Progenitor cell of endocrine pancreas (in vitro differentiated cells): ENCODE data around the gene KDELR3. TPM values are rescaled to one million over a fixed set of nuclear protein-coding genes. Genes with fewer than 3 reads are reported as not detected.
A peak's percentile ranks its signal among the peaks of the same experiment; 100 is the strongest.

Experiments
- DNase-seq: peaks from one replicate; pipeline ENCODE4 v3.0.0; 2021; ENCODE audit warnings: low spot score; ENCODE audit not compliant: unreplicated experiment
- H3K27ac Mint-ChIP-seq: 2 replicates; pipeline ENCODE4 v1.8.0; 2021; ENCODE audit warnings: mild to moderate bottlenecking, moderate library complexity, mixed read lengths
- H3K27me3 Mint-ChIP-seq: 2 replicates; pipeline ENCODE4 v1.8.0; 2021; ENCODE audit warnings: mixed read lengths
- H3K36me3 Mint-ChIP-seq: 2 replicates; pipeline ENCODE4 v1.8.0; 2022; ENCODE audit warnings: mixed read lengths; ENCODE audit not compliant: insufficient read depth
- H3K4me1 Mint-ChIP-seq: 2 replicates; pipeline ENCODE4 v1.8.0; 2021; ENCODE audit warnings: low read depth, mixed read lengths
- H3K4me3 Mint-ChIP-seq: 2 replicates; pipeline ENCODE4 v1.8.0; 2021; ENCODE audit warnings: low read depth, mild to moderate bottlenecking, moderate library complexity, mixed read lengths
- H3K9me3 Mint-ChIP-seq: 2 replicates; pipeline ENCODE4 v1.8.0; 2021; ENCODE audit warnings: low read depth, mixed read lengths
- CTCF ChIP-seq: fragments of 200-600 bp; sonication (generic); IDR thresholded peaks from one replicate; pipeline ENCODE4 v1.5.0; 2021; ENCODE audit warnings: antibody characterized with exemption, mild to moderate bottlenecking; ENCODE audit not compliant: unreplicated experiment
- total RNA-seq: library from RNA; stranded (reverse); gene quantifications from 2 replicates; pipeline ENCODE4 v1.2.1, GENCODE V29; 2021

KDELR3 gene
- total RNA-seq, 1 donor from 2014 or later = 5.7 TPM

DNA sequence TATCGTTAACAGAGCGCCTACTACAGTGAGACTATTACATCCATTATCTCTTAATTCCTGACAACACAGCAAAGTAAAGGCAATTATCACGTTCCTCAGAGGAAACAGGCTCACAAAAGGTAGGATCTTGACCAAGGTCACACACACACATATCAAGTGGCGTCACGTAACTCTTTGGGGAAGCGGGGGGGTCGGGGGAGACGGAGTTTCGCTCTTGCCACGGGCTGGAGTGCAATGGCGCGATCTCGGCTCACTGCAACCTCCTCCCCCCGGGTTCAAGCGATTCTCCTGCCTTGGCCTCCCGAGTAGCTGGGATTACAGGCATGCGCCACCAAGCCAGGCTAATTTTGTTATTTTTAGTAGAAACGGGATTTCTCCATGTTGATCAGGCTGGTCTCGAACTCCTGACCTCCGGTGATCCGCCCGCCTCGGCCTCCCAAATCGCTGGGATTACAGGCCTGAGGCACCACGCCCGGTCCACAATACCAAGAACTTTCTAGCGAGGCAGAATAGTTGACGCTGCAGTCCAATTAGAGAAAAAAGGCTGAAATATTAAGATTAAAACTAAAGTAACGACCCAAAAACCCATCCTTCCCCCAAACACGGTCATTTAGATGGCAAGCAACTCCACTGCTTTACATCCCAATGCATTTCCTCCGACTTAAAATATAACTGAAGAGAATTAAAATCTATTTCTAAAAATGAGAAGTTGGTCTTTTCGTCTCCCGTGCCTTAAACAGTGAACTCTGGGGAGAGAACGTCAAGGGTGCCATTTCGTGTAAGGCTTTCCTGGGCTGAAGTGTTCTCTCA is 37.0 kb downstream of the KDELR3 start:
- Mint-ChIP-seq H3K4me1 (peaks cover 26% of the 10 kb centered on the region), H3K36me3 (peaks cover 24% of the 10 kb centered on the region), H3K4me3 (peak overlapping the region; percentile 99), H3K27me3 (no peaks in the 10 kb centered on the region), H3K9me3 (no peaks in the 10 kb centered on the region), H3K27ac (peak overlapping the region; percentile 98)
- DNase-seq = no peak
- no peak for TF ChIP-seq CTCF

GRCh38 chr22:38505541-38506117 is 37.7 kb downstream of the KDELR3 start:
- H3K9me3 Mint-ChIP-seq = no peaks in the 10 kb centered on the region
- peaks cover 26% of the 10 kb centered on the region for H3K4me1 Mint-ChIP-seq
- DNase-seq = peak; percentile 29
- TF ChIP-seq CTCF = no peak
- peak overlapping the region; percentile 99 for H3K4me3 Mint-ChIP-seq
- peaks cover 24% of the 10 kb centered on the region for H3K36me3 Mint-ChIP-seq
- peak overlapping the region; percentile 100 for H3K27ac Mint-ChIP-seq
- H3K27me3 Mint-ChIP-seq = no peaks in the 10 kb centered on the region

- peak within 1 kb of the TSS; percentile 100 for H3K27ac Mint-ChIP-seq
These were observed 38.4 kb downstream of the KDELR3 start, which contains the start of gene DDX17 for GRCh38 chr22:38506118-38506962. Gene DDX17 (minus strand): TSS chr22:38506311.

DNA sequence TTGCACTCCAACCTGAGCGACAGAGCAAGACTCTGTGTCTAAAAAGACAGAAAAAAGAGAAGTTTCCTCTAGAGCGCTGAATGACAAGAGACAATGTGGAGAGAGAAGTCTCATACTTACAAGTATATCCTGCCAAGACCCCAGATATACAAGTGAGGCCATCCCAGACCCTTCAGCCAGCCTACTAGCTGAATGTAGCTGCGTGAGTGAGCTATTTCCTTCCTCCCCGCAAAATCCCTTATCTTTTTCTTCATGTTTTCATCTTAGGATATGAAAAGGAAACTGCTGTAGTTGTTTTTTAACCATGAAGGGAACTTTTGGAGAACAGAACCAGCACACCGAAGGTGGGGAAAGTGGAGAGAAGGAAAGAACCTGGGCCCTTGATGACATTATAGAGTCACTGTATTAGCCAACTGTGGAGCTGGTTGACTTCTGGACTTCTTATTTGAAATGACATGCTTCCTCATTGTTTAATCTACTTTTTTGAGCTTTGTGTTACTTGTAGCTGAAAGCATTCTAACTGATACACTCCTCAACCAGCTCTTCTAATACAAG is 42.6 kb downstream of the KDELR3 start:
- Mint-ChIP-seq H3K4me1 (peaks cover 4% of the 10 kb centered on the region), H3K4me3 (no peak overlapping the region), H3K27ac (no peak overlapping the region), H3K9me3 (no peaks in the 10 kb centered on the region), H3K36me3 (peaks cover 2% of the 10 kb centered on the region), H3K27me3 (no peaks in the 10 kb centered on the region)
- no peak for TF ChIP-seq CTCF
- DNase-seq = no peak

More at GRCh38 chr22:38506118-38506962, 38.4 kb downstream of the KDELR3 start, which contains the start of gene DDX17:
- Mint-ChIP-seq H3K4me1 (peaks cover 26% of the 10 kb centered on the region), H3K27me3 (no peaks in the 10 kb centered on the region), H3K9me3 (no peaks in the 10 kb centered on the region), H3K4me3 (peak within 1 kb of the TSS; percentile 99), H3K36me3 (peaks cover 19% of the 10 kb centered on the region)
- peak; percentile 85 for DNase-seq
- TF ChIP-seq CTCF = no peak

- Mint-ChIP-seq H3K9me3 (no peaks in the 10 kb centered on the region), H3K27ac (no peak overlapping the region), H3K4me3 (no peak overlapping the region), H3K4me1 (peaks cover 2% of the 10 kb centered on the region), H3K27me3 (no peaks in the 10 kb centered on the region), H3K36me3 (no peaks in the 10 kb centered on the region)
- TF ChIP-seq CTCF = peak; percentile 41
- DNase-seq = no peak
These were observed 45.2 kb downstream of the KDELR3 start for GRCh38 chr22:38513063-38513462.
